SIG-M5 (cell line): ENCODE results near the gene WHRN.

Source experiments
- DNase-seq: peaks from one replicate; lab custom pipeline; 2025; lab: John Stamatoyannopoulos, UW

WHRN gene

GRCh38 chr9:114513959-114514267 is 8.6 kb upstream of the WHRN start:
- no peak for DNase-seq

DNA sequence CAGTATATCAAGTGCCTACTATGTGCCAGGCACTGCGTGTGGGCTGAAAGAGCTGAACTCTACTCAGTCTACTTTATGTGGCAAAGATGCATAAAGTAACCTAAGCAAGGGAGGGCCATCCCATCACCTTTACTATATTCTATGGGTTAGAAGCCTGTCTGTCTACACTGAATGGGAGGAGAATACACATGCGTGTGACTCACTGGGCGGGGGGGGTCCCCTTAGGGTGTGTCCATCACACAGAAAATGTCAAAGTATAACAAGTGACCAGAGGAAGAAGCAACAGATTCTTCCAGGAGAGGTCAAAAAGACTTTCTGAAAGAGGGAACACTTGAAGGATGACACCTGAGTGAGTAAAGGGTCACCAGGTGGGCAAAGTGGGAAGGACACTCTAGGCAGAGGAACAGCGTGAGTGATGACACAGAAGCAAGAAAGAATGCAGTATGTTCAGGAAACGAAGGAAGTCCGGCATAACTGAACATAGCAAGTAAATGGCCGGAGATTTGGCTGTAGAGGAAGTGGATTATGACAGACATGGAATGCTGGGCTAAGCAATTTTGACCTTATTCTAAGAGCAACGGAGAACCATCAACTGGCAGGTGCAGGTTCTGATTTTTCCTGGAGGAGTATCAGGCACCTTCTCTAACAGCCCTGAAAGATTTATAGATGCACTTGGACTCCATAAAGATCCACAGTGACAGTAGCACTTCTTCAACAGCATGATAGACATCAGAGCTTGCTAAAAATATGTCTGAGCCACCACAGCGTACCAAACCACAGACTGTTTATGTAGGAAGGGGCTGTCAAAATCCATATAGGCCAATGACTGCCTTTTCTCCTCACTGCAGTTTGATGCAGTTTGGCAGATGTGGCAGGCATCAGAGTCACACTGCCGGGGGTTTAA is 8.0 kb upstream of the WHRN start:
- DNase-seq, result no peak

DNA sequence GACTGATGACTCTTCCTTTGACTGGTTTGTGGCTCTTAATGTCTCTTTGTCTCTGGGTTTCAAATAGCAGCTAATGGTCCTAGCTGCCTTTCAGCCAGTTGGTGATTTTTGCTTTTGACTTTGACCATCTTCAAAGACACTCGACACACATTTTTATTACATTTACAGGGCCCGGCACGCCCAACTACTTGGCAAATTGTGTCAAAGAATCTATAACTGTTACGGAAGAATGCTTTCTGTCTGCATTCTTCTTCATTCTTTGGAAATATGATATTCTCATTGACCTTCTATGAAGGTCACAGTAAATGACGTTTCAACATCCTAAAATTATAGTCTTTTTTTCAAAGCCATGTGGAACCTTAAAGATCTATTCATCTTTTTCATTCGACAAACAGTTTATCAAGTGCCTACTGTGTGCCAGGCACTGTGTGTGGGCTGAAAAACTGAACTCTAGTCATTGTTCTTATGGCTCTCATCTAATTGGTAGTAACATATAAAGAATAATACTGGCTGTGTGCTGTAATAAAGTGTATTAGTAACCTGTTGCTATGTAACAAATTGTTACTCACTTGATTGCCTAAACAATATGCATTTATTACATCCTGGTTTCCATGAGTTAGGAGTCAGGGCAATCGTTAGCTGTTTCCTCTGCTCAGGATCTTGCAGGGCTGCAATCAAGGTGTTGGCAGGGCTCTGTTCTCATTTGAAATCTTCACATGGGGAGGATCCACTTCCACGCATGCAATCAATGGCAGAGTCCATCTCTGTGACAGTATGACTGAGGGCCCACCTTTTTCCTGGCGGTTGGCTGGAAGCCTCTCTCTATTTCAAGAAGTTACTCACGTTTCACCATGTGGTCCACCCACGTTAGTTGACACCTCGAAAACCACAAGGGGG is 7.0 kb upstream of the WHRN start:
- DNase-seq, result no peak

- DNase-seq, result no peak
Observed at GRCh38 chr9:114507726-114508125, 2.5 kb upstream of the WHRN start.

GRCh38 chr9:114506082-114506390 is 763 bp upstream of the WHRN start:
- DNase-seq, result no peak

DNA sequence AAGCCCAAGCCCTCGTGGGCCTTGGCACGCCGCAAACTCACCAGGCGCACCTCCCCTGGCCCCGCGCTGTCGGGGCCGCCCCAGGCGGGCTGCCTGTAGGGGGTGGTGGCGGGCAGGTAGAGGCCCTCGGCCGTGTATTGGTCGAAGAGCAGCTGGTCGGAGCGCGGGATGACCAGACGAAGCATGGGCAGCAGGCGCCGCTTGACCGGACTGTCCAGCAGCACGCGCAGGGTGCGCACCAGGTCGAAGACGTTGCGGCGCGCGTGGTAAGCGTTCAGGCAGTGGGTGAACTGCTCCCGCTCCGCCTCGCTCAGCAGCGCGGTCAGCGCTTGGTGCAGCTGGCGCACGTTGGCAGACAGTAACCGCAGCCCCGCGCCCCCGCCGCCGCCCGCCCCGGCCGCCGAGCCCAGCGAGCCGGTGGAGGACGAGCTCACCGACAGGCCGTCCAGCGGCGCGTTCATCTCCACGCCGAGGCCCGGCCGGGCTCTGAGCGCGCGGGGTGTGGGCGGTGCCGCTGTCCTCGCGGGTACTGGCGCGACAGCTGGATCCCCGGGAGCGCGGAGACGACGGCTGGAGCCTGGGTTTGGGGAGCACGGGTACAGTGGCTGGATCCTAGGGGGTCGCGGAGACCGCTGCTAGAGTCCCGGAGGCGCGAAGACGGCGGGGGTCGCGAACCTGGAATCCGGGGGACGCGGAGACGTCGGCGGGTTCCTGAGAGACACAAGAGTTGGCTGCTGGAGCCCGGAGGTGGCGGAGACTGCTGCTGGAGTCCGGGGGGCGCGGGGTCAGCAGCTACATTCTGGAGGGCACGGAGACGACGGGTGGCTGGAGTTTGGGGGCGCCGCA is 709 bp downstream of the WHRN start:
- DNase-seq, result no peak

DNA sequence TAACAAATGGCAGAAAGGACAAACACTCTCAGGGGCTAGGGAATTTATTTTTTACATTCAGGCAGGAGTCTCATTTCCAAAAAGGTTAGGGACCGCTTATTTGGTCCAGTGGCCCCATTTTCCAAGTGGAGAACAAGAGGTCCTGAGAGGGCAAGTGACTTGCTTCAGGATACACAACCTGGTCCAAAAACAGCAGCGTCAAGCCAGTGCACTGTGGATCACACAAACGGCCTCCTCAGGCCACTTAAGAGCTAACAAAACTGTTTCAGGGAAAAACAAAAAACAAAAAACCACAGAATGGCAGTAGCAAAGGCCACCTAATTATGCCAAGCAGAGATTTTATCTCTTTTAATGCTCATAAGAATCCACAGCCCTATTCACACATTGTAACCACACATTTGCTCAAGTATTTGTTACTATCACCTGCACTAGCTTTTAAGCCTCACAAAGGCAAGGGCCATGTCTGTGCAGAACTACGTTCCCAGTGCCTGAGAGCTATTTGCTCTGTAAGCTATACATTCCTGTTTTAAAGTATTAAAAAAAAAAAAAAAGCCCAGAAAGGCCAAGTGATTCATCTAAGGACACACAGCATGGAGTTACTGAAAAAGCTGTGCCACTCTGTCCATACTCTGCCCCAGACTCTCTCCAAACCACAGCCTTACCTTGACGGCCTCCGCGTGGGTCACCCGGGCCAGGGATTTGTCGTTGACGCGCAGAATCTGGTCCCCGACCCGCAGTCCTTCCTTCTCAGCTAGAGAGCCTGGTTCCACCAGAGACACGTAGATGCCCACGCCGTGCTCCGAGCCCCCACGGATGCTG is 1.5 kb downstream of the WHRN start:
- no peak for DNase-seq

DNA sequence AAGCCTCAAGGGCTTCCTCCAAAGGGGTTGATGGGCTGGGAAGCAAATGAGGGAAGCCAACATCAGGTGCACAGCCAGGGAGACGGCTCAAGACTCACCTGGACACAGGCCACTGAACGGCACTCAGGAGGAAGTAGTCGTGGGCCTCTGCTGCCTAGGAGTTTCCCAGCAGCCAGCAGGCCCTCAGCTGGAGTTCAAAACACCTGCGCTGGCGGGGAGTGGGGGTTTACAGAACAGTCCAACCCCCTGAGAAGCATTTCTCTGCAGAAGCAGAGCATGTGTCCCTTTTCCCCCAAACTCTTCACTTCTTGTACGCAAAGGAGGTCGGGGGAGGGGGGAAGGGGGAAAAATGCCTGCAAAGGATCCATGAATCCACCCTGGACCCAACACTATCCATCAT is 2.3 kb downstream of the WHRN start:
- DNase-seq, result no peak

DNA sequence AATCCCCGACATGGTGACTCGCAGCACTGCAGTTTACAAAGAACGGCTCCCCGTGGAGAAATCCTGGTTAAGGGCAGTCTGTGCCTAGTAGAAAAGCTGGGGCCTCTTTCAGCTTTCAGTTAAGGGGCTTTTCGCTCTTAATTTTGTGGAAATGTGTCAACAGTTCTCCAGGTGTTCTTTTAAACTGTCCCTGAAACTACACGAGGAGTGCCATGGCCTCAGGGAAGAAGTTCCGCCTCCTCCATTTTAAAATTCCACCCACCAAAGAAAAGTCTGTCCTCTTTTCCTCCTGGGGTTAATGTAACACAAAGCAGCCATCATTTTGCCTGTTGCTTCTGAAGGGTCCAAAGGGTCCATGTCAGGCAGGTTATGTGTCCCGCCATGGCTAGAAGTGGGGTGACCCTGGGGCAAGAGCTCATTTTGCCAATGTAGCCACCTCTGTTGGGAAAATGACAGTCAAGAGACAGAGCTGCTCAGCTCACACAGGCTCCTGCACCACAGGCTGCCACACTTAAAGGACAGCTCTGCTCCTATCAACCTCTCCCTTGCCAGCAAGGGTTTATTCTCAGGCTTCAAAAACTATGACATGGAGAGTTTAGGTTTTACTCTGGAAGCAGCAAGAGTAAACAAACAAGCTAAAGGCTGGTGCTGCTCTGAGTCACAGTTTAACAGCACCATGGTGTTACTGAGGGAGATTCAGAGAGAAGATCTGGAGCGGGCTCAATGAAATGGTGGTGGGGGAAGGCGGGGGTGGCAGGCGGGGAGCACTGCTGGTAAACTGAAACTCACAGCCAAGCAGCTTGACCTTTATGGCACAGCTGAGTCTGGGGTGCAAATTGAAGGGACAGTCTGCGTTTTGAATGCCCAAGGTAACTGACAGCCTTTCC is 3.2 kb downstream of the WHRN start:
- DNase-seq, result no peak

DNA sequence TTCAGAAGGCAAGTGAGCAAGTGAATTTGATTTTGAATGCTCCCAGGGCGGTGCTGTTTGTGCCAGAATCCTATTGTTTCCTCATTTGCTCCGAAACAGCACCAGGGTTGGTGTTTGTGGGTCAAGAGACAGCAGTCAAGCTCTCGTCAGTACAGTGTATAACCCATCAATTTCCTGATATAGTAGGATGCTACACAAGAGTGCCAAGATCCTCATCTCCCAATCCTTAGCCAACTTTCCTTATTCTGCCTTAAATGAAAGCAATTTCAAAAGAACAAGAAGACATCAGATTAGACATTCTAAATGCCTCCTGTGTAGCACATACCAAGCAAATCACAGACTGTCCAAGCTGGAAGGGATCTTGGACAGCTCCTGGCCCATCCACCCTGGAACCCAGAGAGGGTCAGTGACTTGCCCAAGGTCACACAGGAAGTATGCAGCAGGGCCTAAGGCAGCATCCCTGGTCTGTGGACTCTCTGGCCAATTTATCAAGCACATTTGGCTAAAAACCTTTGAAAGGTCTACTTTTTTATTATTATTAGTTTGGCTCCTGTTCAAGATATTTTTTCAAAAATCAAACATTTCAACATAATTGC is 4.5 kb downstream of the WHRN start:
- no peak for DNase-seq

DNA sequence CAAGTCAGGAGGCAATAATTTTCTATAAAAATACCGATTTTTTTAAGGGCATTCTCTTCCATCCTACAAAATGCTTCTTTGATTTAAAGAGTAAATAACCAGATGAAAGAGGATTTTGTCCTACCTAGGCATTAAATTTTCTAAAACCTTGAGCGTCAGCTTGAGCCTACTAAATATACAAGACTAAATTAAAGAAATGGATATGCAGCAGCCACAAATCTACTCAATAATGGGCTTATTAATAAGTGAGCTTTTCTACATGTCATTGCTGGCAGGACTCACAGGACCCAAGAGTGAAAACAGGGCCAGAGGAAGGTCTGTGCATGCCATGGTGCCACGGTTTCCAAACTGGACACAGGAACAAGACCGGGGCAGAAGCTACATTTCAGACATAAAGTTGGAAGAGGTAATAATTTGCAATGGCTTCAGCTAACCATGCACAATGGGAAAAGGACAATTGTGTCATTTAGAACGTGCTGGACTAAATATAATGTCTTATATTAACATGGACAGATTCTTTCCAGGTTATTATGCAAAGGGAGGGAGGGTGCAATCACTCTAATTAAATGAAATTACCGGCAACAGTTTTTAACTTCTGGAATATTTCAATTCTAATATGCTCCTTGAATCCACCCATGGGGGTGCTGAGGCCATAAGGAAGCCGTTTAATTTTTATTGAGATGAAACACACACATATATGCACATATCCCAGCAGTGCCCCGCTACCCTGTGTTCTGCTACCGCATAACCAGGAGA is 5.2 kb downstream of the WHRN start:
- no peak for DNase-seq

DNA sequence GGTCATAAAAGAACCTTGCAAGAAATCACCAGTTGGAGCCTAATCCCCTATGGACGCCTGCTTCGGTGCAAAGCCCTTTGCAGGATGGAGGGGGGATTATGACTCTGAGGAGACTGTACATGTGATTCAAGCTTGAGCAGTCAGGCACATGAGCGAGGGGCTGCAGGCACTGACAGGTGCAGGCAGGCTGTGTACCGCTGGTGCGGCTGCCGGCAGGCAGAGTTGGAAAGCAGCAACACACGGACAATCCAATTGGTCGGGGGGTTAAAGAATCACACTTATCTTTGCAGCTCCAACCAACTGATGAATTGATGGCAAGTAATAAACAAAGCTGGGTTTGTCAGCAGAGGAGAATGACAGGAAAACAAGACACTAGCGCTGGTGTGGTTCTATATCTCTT is 5.7 kb downstream of the WHRN start:
- DNase-seq, result no peak

GRCh38 chr9:114497727-114498382 is 7.4 kb downstream of the WHRN start:
- DNase-seq, result no peak

- no peak for DNase-seq
Observed at GRCh38 chr9:114497236-114497635, 8.0 kb downstream of the WHRN start.

- no peak for DNase-seq
Observed at GRCh38 chr9:114496011-114496410, 9.3 kb downstream of the WHRN start.

DNA sequence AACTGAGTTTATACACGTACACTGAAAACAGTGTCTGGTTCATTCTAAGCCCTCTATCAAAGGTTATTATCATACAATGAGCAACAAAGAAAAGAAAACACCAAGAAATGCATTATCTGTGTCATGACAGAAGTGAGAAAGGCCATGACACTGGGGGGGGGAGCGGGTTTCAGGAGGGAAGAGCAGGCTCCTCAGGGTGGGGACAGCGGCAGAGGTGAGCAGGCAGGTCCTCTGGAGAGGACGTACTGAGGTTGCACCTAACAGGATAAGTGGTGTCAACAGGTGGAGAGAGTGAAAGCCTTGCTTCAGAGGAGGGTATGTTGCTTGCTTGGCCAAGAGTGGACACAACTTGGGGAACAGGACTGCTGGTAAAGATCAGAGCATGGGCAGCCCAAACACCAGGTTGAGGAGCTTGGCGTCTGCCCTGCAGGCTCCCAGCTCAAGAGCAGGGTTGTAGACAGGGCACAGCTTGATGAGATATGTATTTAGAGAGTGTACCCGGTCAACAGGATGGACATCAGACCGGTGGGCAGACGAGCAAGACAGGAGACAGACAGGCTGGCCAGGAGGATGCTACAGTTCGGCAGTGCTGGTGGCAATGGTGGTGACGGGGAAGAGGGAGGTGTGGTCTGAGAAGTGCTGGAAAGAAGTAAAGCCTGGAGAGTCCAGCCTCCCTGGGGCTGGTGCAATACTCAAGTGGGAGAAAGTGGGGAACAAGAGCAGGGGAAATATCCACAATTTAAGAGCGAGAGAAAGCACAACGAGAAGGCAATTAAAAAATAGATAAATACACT is 10.3 kb downstream of the WHRN start:
- DNase-seq, result no peak

- no peak for DNase-seq
Observed at GRCh38 chr9:114493521-114494184, 11.6 kb downstream of the WHRN start.

DNA sequence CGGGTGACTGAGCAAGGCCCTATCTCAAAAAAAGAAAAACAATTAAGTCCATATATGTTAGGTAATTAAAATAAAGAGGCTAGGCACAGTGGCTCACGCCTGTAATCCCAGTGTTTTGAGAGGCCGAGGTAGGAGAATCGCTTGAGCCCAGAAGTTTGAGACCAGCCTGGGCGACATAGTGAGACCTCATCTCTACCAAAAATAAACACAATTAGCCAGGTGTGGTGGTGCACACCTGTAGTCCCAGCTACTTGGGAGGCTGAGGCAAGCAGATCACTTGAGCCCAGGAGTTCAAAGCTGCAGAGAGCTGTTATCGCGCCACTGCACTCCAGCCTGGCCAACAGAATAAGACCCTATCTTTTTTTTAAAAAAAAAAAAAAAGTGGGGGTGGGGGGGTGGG is 12.3 kb downstream of the WHRN start:
- DNase-seq, result no peak
